DOHH2 (cell line): ENCODE data around the gene ALG9.

ENCODE experiments used
- CTCF ChIP-seq: fragments of 200-600 bp; sonication (generic); IDR thresholded peaks from one replicate; pipeline ENCODE4 v1.5.1; 2014; ENCODE audit warnings: antibody characterized with exemption, mild to moderate bottlenecking, low read depth, low read length; ENCODE audit not compliant: poor library complexity, severe bottlenecking
- EZH2phosphoT487 ChIP-seq: fragments of 200-600 bp; sonication (generic); IDR thresholded peaks from 2 replicates; pipeline ENCODE4 v1.6.1; 2017; ENCODE audit warnings: borderline replicate concordance, mild to moderate bottlenecking, antibody characterized with exemption, low read length, moderate library complexity, mixed read lengths

DNA sequence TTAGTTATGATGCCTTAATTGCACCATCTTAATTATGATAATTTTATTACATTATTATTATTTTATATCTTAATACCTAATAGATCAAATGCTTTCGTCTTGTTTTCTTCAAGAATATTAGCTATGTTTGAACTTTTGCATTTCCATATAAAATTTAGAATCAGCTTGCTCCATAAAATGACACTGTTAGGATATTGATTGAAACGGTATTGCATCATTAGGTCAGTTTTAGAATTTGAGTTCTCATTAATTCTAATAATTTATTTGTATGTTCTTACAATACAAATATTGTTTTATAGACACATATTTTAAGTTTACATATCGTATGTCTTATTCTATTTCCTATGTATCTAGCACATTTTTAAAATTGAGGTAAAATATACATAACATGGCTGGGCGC lies 14.7 kb upstream of the ALG9 start:
- TF ChIP-seq CTCF (no peak), EZH2phosphoT487 (no peak)
